ENCODE measurements around the gene RASAL3.

The RASAL3 gene

GRCh38 chr19:15432629-15433518 lies 31.5 kb downstream of the RASAL3 start:
- DNase-seq = peak; percentile 93 to 96

GRCh38 chr19:15432018-15432494 lies 32.3 kb downstream of the RASAL3 start:
- DNase-seq = peak; percentile 54 to 59

GRCh38 chr19:15431396-15432017 lies 32.8 kb downstream of the RASAL3 start:
- no peak for DNase-seq

- no peak for DNase-seq
Measured at GRCh38 chr19:15430526-15431120, 33.7 kb downstream of the RASAL3 start.

- no peak for DNase-seq
Measured at GRCh38 chr19:15429825-15430467, 34.4 kb downstream of the RASAL3 start.

- no peak for DNase-seq
Measured at GRCh38 chr19:15428956-15429824, 35.2 kb downstream of the RASAL3 start.

GRCh38 chr19:15427991-15428471 lies 36.3 kb downstream of the RASAL3 start:
- no peak for DNase-seq

- DNase-seq = no peak
Measured at GRCh38 chr19:15427350-15427700, 37.0 kb downstream of the RASAL3 start.

GRCh38 chr19:15426485-15427349 lies 37.6 kb downstream of the RASAL3 start:
- DNase-seq = no peak

GRCh38 chr19:15425321-15425950 lies 38.9 kb downstream of the RASAL3 start:
- no peak for DNase-seq

GRCh38 chr19:15424692-15425272 lies 39.6 kb downstream of the RASAL3 start:
- no peak for DNase-seq

GRCh38 chr19:15424121-15424520 lies 40.2 kb downstream of the RASAL3 start:
- DNase-seq = no peak

GRCh38 chr19:15423130-15423529 lies 41.2 kb downstream of the RASAL3 start:
- no peak for DNase-seq

GRCh38 chr19:15422296-15423075 lies 41.9 kb downstream of the RASAL3 start:
- DNase-seq = no peak

GRCh38 chr19:15421721-15422260 lies 42.6 kb downstream of the RASAL3 start:
- no peak for DNase-seq

GRCh38 chr19:15421136-15421695 lies 43.1 kb downstream of the RASAL3 start:
- no peak for DNase-seq

- peak in 1 of 2 experiments; percentile 26 for DNase-seq
Measured at GRCh38 chr19:15419413-15420025, 44.8 kb downstream of the RASAL3 start.

All from activated T-cell treated with anti-CD3 and anti-CD28 coated beads, Interleukin-2, amount 50 U/mL, for 48 hours (primary cell).